ENCODE results near the gene RDH11.
"Not testable (repeated sequence)": the region's sequence is repeated elsewhere in the genome, so short reads cannot be mapped to it uniquely, and the experiment has no call there.

RDH11 gene

GRCh38 chr14:67701492-67701891, 5.9 kb upstream of the RDH11 start, which contains the start of gene RDH12:
RDH12 (plus strand) TSS chr14:67701886; CDS start chr14:67722643, 20,757 bp downstream.
- not testable (repeated sequence) for DNase-seq

- no peak for DNase-seq
These were observed 2.6 kb upstream of the RDH11 start for GRCh38 chr14:67698179-67698578.

GRCh38 chr14:67697006-67697405, 1.4 kb upstream of the RDH11 start:
- DNase-seq, result no peak

GRCh38 chr14:67694791-67695393, 672 bp downstream of the RDH11 start:
- DNase-seq, result peak; percentile 24

GRCh38 chr14:67690011-67690410, 5.6 kb downstream of the RDH11 start:
- no peak for DNase-seq

GRCh38 chr14:67683842-67684241, 11.7 kb downstream of the RDH11 start:
- no peak for DNase-seq

- DNase-seq, result no peak
These were observed 14.6 kb downstream of the RDH11 start for GRCh38 chr14:67680941-67681340.

- DNase-seq, result no peak
These were observed 15.4 kb downstream of the RDH11 start for GRCh38 chr14:67680121-67680602.

GRCh38 chr14:67679006-67679405, 16.6 kb downstream of the RDH11 start:
- no peak for DNase-seq

GRCh38 chr14:67675219-67675582, 20.4 kb downstream of the RDH11 start:
- no peak for DNase-seq

- DNase-seq, result peak; percentile 37
These were observed 20.9 kb downstream of the RDH11 start, which contains the start of gene VTI1B for GRCh38 chr14:67674480-67675218. VTI1B (minus strand) TSS chr14:67674632; CDS start chr14:67674489, 143 bp downstream.

GRCh38 chr14:67674139-67674479, 21.5 kb downstream of the RDH11 start:
- peak; percentile 18 for DNase-seq

GRCh38 chr14:67673451-67673850, 22.1 kb downstream of the RDH11 start:
- DNase-seq, result no peak

- DNase-seq, result no peak
These were observed 27.0 kb downstream of the RDH11 start for GRCh38 chr14:67668559-67668958.

GRCh38 chr14:67666750-67667449, 28.7 kb downstream of the RDH11 start:
- no peak for DNase-seq

- DNase-seq, result no peak
These were observed 29.7 kb downstream of the RDH11 start for GRCh38 chr14:67665868-67666267.

GRCh38 chr14:67663633-67664032, 31.9 kb downstream of the RDH11 start:
- no peak for DNase-seq

GRCh38 chr14:67653651-67654280, 41.8 kb downstream of the RDH11 start:
- DNase-seq, result no peak

- DNase-seq, result no peak
These were observed 43.4 kb downstream of the RDH11 start for GRCh38 chr14:67652189-67652588.

- DNase-seq, result no peak
These were observed 44.9 kb downstream of the RDH11 start for GRCh38 chr14:67650694-67651093.

GRCh38 chr14:67650151-67650550, 45.4 kb downstream of the RDH11 start:
- DNase-seq, result no peak

GRCh38 chr14:67646131-67646530, 49.4 kb downstream of the RDH11 start:
- DNase-seq, result no peak

GRCh38 chr14:67645414-67645813, 50.1 kb downstream of the RDH11 start:
- DNase-seq, result no peak

Measured in NCI-H1417 treated with DMSO at 0.1 percent for 48 hours (cell line).